ENCODE measurements around the gene MYDGF.

The MYDGF gene

DNA sequence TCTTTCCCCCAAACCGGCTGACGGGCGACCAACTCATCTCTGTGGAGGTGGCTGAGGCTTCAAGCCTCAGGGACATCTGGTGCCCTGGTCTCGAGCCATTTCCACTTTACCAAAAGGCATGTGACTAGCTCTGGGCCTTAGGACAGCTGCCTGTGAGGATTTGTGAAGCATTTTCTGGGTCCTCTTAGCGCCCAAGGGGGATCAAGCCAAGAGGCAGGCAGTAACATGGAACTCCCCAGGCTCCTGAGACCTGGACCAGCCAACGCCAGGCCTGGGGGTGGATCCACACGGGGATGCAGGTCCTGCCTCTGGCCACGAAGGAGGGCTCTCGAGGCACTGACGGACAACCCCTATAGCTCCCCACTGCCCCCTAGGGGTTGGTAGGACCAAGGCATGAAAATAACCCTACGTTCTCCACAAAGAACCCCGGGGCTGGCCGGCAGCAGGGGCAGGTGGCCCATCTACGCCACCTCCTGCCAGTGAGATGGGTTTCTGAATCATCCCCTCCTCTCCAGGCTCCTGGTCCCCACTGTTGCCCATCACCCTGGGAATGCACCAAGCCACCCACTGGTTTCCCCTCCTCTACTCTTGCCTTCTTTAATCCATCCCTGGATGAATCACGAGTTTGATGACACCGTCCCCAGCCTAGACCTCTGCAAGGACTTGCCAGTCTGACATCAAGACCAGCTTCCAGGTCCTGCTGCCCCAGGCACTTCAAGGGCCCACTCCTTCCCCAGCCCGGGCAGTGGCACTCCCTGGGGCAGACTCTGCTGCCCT is 7.0 kb upstream of the MYDGF start:
- in situ Hi-C loops (cut with MboI; ENCODE audit: low sequenced_read_pairs) = no loop called here

- in situ Hi-C loops (cut with MboI; ENCODE audit: low sequenced_read_pairs) = no loop called here
Measured at GRCh38 chr19:4675346-4675745, 5.2 kb upstream of the MYDGF start.

DNA sequence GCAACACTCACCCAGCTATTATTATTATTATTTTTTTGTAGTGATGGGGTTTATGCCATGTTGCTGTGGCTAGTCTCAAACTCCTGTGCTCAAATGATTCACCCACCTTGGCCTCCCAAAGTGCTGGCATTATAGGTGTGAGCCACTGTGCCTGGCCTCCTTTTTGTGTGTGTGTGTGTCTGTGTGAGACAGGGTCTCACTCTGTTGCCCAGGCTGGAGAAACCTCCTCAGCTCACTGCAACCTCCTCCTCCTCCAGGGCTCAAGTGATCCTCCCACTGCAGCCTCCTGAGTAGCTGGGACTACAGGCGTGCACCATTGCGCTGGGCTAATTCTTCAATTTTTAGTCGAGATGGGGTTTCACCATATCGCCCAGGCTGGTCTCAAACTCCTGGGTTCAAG is 3.6 kb upstream of the MYDGF start:
- in situ Hi-C loops (cut with MboI; ENCODE audit: low sequenced_read_pairs) = no loop called here

DNA sequence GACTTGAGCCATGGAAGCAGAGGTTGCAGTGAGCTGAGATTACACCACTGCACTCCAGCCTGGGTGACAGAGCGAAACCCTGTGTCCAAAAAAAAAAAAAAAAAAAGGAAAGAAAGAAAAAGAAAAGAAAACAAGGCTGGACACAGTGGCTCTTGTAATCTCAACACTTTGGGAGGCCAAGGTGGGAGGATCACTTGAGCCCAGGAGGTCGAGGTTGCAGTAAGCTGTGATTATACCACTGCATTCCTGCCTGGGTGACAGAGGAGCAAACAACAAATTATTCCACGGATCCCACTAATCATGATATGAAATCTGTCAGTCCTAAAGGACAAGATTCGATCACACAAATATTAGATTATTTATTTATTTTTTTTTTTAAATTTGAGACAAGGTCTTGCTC is 3.1 kb upstream of the MYDGF start:
- in situ Hi-C loops (cut with MboI; ENCODE audit: low sequenced_read_pairs) = no loop called here

DNA sequence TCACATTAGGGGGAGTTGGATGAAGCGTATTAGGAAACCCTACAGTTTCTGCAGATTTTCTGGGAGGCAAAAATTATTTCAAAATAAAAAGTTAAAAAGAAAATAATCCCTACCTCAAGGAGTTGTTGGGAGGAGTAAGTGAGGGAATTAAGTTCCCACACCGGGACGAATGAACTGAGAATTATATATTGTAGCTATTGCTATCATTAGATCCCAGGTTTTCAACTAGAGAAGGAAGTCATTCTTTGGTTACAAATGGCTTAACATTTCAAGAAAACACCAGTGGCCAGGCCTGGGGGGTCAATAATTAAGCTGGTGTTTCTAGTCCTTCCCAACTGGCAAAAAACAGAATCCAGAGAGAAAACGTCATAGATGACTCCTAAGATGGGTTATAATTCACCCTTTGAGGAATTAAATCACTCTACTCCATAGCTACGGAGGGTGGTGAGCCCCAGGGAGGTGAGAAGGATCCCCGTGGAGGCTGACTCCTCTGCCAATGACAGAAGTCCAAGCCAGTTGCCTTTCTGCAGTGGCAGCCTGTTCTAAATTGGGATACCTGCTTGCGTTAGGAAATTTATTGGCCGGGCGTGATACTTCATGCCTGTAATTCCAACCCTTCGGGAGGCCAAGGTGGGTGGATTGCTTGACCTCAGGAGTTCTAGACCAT is 1.2 kb upstream of the MYDGF start:
- in situ Hi-C loops (cut with MboI; ENCODE audit: low sequenced_read_pairs) = no loop called here

- in situ Hi-C loops (cut with MboI; ENCODE audit: low sequenced_read_pairs) = no loop called here
Measured at GRCh38 chr19:4664642-4665041, 5.5 kb downstream of the MYDGF start.

- in situ Hi-C loops (cut with MboI; ENCODE audit: low sequenced_read_pairs) = no loop called here
Measured at GRCh38 chr19:4662812-4663211, 7.3 kb downstream of the MYDGF start.

DNA sequence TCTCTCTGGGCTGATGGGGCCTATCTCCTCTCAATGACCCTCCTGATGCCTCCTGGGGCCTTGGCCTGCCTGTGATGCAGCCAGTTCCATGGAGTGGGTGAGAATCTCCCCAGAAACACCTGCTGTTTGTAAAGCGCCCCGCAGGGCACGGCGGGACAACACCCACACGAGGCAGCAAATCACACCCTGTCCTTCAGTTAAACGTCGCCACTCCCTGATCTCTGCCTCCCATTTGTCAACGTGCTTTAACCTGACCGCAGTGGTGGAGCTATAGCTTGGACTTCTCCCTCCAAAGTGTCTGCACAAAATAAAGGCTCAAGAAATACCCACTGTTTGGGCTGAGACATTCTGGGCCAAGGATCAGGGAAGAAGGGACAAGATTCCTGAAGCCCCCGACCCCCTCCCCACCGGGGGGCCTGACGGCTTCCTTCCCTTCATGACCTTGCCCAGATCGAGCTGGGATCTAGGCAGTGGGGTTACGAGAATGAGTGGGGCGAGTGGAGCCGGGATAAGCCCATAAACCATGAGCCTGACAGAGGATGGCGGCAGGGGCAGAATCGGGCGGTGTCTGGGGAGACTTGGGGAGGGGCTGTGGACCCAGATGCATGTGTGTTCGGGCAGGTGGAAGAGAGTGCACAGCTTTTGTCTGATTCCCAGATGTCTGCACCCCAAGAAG is 8.0 kb downstream of the MYDGF start:
- in situ Hi-C loops (cut with MboI; ENCODE audit: low sequenced_read_pairs) = no loop called here

- in situ Hi-C loops (cut with MboI; ENCODE audit: low sequenced_read_pairs) = no loop called here
Measured at GRCh38 chr19:4660993-4661392, 9.1 kb downstream of the MYDGF start.

DNA sequence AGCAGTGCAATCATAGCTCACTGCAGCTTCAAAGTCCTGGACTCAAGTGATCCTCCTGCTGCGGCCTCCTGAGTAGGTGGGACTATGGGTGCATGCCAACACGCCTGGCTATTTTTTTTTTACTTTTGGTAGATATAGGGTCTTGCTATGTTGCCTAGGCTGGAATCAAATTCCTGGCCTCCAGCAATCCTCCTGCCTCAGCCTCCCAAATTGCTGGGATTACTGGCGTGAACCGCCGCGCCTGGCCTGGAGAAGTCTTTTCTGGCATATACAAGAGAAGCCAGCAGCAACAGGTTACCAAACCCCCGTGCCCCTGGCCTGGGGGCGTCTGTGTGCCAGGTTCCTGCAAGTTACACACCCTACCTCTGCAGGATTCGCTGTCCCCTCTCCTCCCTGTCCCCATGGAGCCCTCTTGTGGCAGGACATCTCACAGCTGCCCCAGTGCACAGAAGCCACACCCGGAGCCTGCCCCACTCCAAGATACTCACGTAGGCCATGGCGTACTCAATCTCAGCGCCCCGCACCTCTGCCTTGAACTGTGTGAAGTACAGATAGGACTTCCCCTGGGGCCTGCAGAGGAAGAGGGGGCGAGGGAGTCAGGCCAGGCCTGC is 9.9 kb downstream of the MYDGF start:
- in situ Hi-C loops (cut with MboI; ENCODE audit: low sequenced_read_pairs) = no loop called here

- in situ Hi-C loops (cut with MboI; ENCODE audit: low sequenced_read_pairs) = no loop called here
Measured at GRCh38 chr19:4657835-4658234, 12.3 kb downstream of the MYDGF start.

- in situ Hi-C loops (cut with MboI; ENCODE audit: low sequenced_read_pairs) = no loop called here
Measured at GRCh38 chr19:4657262-4657661, 12.9 kb downstream of the MYDGF start.

DNA sequence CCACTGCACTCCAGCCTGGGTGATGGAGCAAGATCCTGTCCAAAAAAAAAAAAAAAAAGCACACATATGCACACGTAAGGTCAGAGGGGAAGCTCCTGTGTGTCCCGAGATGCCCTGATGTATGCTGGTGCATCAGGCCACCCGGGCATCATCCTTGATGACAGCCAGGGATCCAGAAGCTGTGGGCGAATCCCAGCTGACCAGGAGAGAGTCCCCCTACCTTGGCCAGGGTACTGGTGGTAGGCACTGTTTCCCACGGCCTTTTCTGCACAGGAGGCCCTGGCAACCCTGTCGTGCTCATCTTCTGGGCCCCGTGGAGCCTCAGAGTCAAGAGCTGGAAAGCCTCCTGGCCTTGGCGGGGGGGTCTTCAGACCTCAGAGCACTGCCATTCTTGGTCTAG is 14.0 kb downstream of the MYDGF start:
- in situ Hi-C loops (cut with MboI; ENCODE audit: low sequenced_read_pairs) = no loop called here

DNA sequence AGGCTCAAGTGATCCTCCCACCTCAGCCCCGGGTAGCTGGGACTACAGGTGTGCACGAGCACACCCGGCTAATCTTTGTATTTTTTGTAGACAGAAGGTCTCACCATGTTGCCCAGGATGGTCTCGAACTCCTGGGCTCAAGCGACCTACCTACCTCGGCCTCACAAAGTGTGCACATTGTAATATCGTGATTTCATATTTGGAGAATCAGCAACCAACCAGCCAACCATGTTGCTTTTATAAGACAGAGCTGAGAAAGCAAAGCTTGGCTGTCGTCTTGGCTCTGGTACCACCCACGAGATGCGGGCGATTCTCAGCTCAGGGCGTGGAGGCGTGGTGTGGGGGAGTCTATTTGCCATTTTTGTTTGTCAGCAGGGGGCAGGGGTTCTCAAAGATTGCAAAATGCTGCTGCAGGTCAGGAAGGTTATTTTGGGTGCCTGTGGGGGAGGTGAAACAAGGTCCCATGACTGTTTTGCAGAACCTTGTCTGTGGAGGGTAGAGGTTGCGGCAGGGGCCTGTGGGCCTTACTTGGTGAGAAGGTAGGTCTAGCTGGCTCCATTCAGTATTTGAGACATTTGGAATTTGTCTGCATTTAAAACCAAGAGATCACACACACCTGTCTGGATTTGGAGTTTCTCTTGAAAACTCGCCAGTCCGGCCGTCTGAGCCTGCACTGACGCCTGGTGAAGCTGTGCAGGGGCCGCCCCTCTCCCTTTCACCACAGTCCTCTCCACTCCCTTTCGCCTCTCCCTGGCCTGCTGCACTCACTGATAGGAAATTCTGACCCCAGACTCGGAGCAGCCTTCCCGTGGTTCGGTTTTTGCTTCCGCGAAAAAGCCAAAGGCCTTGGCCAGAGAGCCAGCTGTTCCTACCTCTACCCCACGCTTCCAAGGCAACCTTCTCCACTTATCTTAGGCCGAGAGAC is 15.4 kb downstream of the MYDGF start:
- in situ Hi-C loops (cut with MboI; ENCODE audit: low sequenced_read_pairs) = no loop called here

- in situ Hi-C loops (cut with MboI; ENCODE audit: low sequenced_read_pairs) = no loop called here
Measured at GRCh38 chr19:4653793-4654436, 16.2 kb downstream of the MYDGF start.

- in situ Hi-C loops (cut with MboI; ENCODE audit: low sequenced_read_pairs) = no loop called here
Measured at GRCh38 chr19:4652075-4652474, 18.1 kb downstream of the MYDGF start.

- in situ Hi-C loops (cut with MboI; ENCODE audit: low sequenced_read_pairs) = no loop called here
Measured at GRCh38 chr19:4650159-4650558, 20.0 kb downstream of the MYDGF start.

DNA sequence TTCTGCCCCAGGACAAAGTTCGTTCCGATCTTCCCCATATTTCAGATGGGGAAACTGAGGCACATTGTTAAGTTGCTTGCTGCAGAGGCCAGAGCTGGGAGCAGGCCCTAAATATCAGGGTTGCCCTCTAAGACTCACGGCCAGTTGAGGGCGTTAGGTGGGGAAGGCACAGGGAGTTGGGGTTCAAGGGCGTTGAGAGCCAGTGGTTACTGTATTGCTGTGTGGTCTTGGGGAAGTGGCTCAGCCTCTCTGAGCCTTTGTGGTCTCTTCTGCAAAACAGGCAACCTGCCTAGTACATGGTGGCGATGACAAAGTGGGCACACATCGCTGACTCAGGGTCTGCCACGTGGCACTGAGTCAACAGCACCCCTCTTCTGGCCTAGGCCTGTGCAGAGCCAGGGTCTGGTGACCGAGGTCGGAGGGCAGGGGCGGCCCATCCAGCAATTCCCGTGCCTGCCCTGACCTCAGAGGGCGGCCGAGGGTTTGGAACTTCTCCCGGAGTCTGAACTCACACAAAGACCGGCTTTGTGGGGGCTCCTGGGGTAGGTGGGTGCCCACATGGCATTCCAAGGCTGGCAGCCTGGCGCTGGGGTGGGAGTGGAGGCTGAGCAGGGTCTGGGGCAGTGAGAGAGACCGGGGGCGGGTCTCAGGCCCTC is 20.6 kb downstream of the MYDGF start:
- in situ Hi-C loops (cut with MboI; ENCODE audit: low sequenced_read_pairs) = no loop called here
